GM19324 (cell line): Measurements from ENCODE around the gene PNO1.
A peak's percentile ranks its signal among the peaks of the same experiment; 100 is the strongest.

Experiments
- ATAC-seq: cut with Tn5 transposase; IDR thresholded peaks from one replicate; pipeline ENCODE4 v1.9.1; 2021; ENCODE audit warnings: mild to moderate bottlenecking, moderate library complexity; ENCODE audit not compliant: unreplicated experiment, low FRiP score

The PNO1 gene

GRCh38 chr2:68193144-68193543 is 35.5 kb downstream of the PNO1 start:
- ATAC-seq = no peak

DNA sequence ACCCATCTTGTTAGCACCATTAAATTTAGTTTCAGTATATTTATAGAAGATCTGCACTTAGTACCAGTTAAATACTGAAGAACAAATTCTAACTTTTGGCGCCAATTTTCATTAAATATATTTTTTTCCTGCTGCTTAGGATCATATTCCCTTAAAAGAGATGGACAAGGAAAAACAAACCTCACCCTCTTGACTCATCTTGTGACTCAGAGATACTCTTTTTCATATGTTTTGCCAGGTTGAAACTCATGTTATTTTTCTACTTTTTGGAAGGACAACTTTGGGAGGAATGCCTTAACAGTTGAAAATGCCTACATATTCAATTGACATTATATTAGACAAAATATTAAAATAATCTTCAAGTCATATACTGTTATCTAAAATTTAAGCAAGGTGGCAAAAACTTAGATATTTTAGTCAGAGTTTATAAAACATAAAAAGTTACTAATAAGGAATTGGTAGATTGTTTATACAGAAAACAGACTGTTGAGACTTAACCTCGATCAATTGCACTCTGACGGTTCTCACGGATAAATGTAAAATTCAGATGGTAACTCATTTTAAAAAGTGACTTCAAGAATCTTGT is 36.2 kb downstream of the PNO1 start:
- ATAC-seq = no peak

GRCh38 chr2:68195096-68195495 is 37.4 kb downstream of the PNO1 start:
- ATAC-seq = no peak

DNA sequence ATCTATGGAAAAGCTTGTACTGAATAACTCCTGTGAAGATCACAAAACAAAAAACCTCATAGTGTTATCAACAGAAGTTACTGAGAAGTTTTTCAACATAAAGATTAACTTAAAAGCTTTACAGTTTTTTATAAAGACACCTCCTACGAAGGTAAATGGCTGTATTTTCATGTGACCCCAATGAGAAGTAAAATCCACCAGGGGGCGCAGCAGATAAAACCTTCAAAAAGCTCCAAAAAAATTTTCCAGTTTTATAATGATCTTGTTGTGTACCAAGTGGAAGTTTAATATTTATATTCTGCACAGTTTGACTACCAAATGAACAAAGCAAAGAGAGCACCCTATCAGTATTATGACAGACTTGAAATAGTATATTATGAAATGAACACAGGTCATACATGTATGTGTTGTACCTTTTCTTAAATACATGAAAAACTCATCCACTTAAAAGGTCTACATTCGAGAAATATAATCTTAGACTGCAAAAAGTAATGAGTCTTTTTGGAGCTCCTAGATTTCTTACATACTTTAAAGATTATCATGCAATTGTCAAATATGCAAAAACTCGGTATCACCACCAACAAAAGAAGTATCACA is 38.5 kb downstream of the PNO1 start:
- no peak for ATAC-seq

DNA sequence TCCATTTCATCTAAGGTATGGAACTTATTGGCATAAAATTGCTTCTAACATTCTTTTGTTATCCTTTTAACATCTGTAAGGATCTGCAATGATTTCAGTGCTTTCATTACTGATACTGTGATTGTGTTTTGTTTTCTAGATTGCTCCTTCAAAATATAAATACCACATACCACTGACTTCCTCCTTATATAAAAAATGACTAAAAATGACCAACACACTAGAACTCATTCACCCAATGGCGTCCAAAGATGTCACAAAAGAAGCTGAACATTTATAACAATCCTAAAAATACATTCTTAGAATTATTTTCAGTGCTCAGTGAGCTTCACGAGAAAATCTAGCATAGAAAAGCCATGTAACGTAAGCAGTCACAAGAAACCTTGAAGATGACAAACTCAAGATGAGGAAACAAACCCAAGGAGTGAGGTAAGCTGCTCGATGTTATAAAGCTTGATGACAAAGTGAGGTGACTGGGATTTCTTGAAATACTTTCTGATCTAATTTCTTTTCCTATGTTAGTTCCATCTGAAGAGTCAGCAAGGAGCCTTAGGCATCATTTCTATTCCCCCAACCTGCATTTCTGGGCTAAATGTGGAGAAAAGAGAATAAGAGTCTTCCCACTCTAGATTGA is 42.6 kb downstream of the PNO1 start:
- no peak for ATAC-seq

- ATAC-seq = peak; percentile 94
These were observed 45.9 kb downstream of the PNO1 start for GRCh38 chr2:68203587-68203986.

GRCh38 chr2:68206793-68207192 is 49.1 kb downstream of the PNO1 start:
- no peak for ATAC-seq

DNA sequence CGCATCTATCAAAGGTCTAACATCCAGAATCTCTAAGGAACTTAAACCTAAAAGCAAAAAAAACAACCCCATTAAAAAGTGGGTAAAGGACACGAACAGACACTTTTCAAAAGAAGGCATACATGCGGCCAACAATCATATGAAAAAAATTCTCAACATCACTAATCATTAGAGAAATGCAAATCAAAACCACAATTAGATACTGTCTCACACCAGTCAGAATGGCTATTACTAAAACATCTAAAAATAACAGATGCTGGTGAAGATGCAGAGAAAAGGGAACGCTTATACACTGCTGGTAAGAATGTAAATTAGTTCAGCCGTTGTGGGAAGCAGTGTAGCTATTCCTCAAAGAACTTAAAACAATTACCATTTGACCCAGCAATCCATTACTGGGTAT is 56.7 kb downstream of the PNO1 start:
- peak; percentile 88 for ATAC-seq

GRCh38 chr2:68216454-68217310 is 59.0 kb downstream of the PNO1 start:
- no peak for ATAC-seq

- ATAC-seq = no peak
These were observed 60.0 kb downstream of the PNO1 start for GRCh38 chr2:68217729-68218128.

DNA sequence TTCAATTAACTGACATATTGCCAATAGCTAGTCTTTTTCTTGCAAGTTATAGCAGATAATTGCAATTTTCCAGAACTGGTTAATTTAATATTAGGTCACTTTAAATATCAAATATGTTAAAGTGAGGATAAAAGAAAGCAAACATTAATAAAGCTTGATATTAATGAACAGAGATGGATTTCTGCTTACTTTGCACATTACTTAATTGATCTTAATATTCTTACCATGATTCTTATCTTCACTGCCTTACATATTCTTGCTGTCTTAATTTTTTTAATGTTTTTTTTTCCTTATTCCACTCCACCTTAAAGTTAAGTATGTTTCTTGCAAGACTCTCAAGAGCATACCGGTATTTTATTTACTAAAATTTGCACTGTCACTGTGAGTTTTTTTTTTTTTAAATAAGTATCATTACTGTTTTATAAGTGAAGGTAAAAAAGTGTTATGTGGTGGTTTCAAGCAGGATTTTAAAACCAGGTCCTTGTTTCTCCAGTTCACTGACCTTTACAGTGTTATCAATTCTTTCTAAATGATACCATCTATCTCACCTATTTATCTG is 60.7 kb downstream of the PNO1 start:
- ATAC-seq = no peak

DNA sequence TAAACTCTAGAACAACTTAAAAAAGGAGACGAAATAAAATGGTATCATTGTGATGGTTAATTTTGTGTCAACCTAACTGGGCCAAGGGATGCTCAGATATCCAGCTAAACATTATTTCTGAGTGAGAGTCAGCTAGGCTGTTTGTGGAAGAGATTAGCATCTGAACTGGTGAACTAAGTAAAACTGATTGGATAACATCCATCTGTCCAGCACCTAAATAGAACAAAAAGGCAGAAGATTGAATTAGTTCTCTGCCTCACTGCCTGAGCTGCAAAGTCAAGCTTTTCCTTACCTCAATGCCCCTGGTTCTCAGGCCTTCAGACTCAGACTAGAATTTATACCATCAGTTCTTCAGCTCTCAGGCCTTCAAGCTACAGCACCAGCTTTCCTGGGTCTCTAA is 64.6 kb downstream of the PNO1 start:
- ATAC-seq = no peak

DNA sequence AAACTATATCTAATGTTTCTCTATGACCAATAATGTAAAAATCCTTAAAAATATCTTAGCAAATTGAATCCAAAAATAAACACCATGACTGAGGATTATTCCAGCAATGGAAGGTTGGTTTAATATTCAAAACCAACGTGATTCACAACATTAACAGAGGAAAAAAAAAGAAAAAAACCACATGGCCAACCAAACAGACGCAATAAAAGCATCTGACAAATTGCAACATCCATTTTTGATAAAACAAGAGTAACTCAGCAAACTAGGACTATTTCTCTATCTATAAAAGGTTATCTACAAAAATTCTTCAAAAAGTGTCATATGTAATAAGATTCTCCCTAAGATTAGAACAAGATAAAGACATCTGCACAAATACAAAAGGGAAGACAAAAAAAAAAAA is 65.7 kb downstream of the PNO1 start:
- no peak for ATAC-seq

DNA sequence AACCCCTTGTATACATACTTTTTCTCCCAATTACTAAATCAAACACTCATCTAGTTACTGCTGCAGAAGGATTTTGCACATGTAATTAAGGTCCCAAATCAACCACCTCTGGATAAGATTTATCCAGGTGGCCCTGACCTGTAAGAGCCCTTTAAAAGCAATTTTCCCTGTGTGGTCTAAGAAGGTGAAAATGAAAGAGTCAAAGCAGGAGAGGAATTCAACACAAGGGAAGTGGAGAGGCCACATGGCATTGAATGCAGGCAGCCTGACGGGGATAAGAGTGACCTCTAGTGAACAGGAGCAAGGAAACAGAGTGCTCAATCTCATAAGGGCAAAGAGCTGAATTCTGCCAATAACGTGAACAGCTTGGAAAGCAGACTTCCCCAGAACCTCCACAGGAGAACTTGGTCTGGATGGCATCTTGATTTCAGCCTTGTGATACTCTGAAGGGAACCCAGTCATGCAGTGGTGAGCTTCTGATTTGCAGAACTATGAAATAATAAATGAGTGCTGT is 67.5 kb downstream of the PNO1 start:
- ATAC-seq = no peak
